GM18526 (cell line): ENCODE results near the gene KDM4B.

Experiments used
- POLR2A ChIP-seq: IDR thresholded peaks from 3 replicates; pipeline ENCODE4 v1.6.1; 2011; ENCODE audit not compliant: insufficient read length; ENCODE audit errors: extremely low read depth

KDM4B gene

GRCh38 chr19:5156231-5156986 lies 187.5 kb downstream of the KDM4B start:
- TF ChIP-seq POLR2A: no peak

GRCh38 chr19:5157186-5157585 lies 188.3 kb downstream of the KDM4B start:
- no peak for TF ChIP-seq POLR2A

- TF ChIP-seq POLR2A: no peak
Observed at GRCh38 chr19:5165697-5166019, 196.7 kb downstream of the KDM4B start.

GRCh38 chr19:5166262-5166661 lies 197.3 kb downstream of the KDM4B start:
- TF ChIP-seq POLR2A: no peak

- no peak for TF ChIP-seq POLR2A
Observed at GRCh38 chr19:5170329-5170745, 201.4 kb downstream of the KDM4B start.

- no peak for TF ChIP-seq POLR2A
Observed at GRCh38 chr19:5171711-5172110, 202.8 kb downstream of the KDM4B start.

GRCh38 chr19:5172859-5173630 lies 204.1 kb downstream of the KDM4B start:
- no peak for TF ChIP-seq POLR2A

- no peak for TF ChIP-seq POLR2A
Observed at GRCh38 chr19:5173993-5174392, 205.1 kb downstream of the KDM4B start.

- TF ChIP-seq POLR2A: no peak
Observed at GRCh38 chr19:5177745-5178450, 209.0 kb downstream of the KDM4B start.

- no peak for TF ChIP-seq POLR2A
Observed at GRCh38 chr19:5178841-5179240, 209.9 kb downstream of the KDM4B start.

GRCh38 chr19:5179256-5179655 lies 210.3 kb downstream of the KDM4B start:
- no peak for TF ChIP-seq POLR2A

GRCh38 chr19:5181329-5181728 lies 212.4 kb downstream of the KDM4B start:
- TF ChIP-seq POLR2A: no peak

- no peak for TF ChIP-seq POLR2A
Observed at GRCh38 chr19:5182751-5183150, 213.8 kb downstream of the KDM4B start.

- no peak for TF ChIP-seq POLR2A
Observed at GRCh38 chr19:5183616-5184015, 214.7 kb downstream of the KDM4B start.

GRCh38 chr19:5184930-5185329 lies 216.0 kb downstream of the KDM4B start:
- no peak for TF ChIP-seq POLR2A
